Psoas muscle (tissue), 8 donors: Measurements from ENCODE around the gene NCDN. TPM values are rescaled to one million over a fixed set of nuclear protein-coding genes. Genes with fewer than 3 reads are reported as not detected.

Source experiments
- ATAC-seq, 4 donors: fragments of 200-7000 bp; cut with Tn5 transposase; one replicate each; pipeline ENCODE4 v1.9.1; 2020; ENCODE audit warnings: moderate library complexity in 3 of 4, mild to moderate bottlenecking in 2 of 4
- DNase-seq, 2 donors: peaks; one replicate each; pipeline ENCODE4 v3.0.0-alpha.2; 2020
- H3K27ac ChIP-seq: fragments of 200-600 bp; one replicate; pipeline ENCODE4 v1.8.0; 2022
- H3K27me3 ChIP-seq, 3 donors: fragments of 200-600 bp in 1 of 3; one replicate each; pipeline versions ENCODE4 v1.6.1 to v1.8.0; 2013 to 2022; ENCODE audit warnings: low read length in 2 of 3, mild to moderate bottlenecking in 2 of 3, moderate library complexity in 1 of 3; ENCODE audit not compliant: insufficient read depth in 3 of 3
- H3K36me3 ChIP-seq, 2 donors: fragments of 200-600 bp in 1 of 2; one replicate each; pipeline versions ENCODE4 v1.6.1 to v1.8.0; 2013 to 2022; ENCODE audit warnings: low read depth in 1 of 2, mild to moderate bottlenecking in 1 of 2, moderate library complexity in 1 of 2; ENCODE audit not compliant: insufficient read depth in 1 of 2
- H3K4me1 ChIP-seq: fragments of 200-600 bp; one replicate; pipeline ENCODE4 v1.8.0; 2022
- H3K4me3 ChIP-seq: fragments of 200-600 bp; one replicate; pipeline ENCODE4 v1.8.0; 2022; ENCODE audit warnings: mild to moderate bottlenecking
- H3K9me3 ChIP-seq: fragments of 200-600 bp; one replicate; pipeline ENCODE4 v1.8.0; 2022
- CTCF ChIP-seq: fragments of 200-600 bp; IDR thresholded peaks from one replicate; pipeline ENCODE4 v1.8.0; 2022; ENCODE audit warnings: antibody characterized with exemption
- WGBS, 3 donors: extraction: QIAGEN DNeasy Blood & Tissue Kit; methylation state at CpG; one replicate each; pipeline versions ENCODE4 v1.1.6 to v1.1.7; 2013; 5-methylcytosine and 5-hydroxymethylcytosine counted together
- intact Hi-C, 2 donors: fragments of 100-400 bp; cut with DNase I; formaldehyde crosslinking; loops; one replicate each; pipeline versions ENCODE4 v1.11.0 to v1.14.2; 2022
- polyA plus RNA-seq, 3 donors: library from polyadenylated mRNA; stranded (reverse); fragments of 200-250 nt; gene quantifications; one replicate each; pipeline ENCODE4 v1.2.3, GENCODE V29; 2013
- total RNA-seq, 4 donors: library from RNA; stranded (reverse); fragmentation: NEBNext Ultra II Directional in 2 of 4; extraction: Animal tissue kit (Norgen Biotek cat#: 25700) in 2 of 4; gene quantifications; one replicate each; pipeline versions ENCODE4 v1.2.1 to v1.2.4, GENCODE V29; 2021 to 2023
- donor health status: healthy with polysubstance abuse.
- donor health status: DM: no; HTN: no; CAD: no; lungs with moderate emphysema.
- donor health status: Bipolar disorder and iron deficiency.
- donor health status: healthy.
- donor health status: DM: yes; HTN: yes; CAD: no.
- donor health status: DM: no; HTN: no; CAD: no.
- donor health status: DM: no; HTN: no; CAD: no.
- donor health status: DM: yes; HTN: yes; CAD: no.

NCDN gene
- total and polyA plus RNA-seq, 7 donors: 6.8 to 23.1 (median 13.9) TPM

- Histone ChIP-seq H3K27me3 (no peaks in the 10 kb centered on the region), H3K4me1 (no peaks in the 10 kb centered on the region), H3K27ac (no peak overlapping the region), H3K36me3 (no peaks in the 10 kb centered on the region), H3K4me3 (no peak overlapping the region), H3K9me3 (no peaks in the 10 kb centered on the region)
- intact Hi-C loops: no loop called here
- DNase-seq (no peak), ATAC-seq (no peak)
- 79 to 88% (median 82%) methylated on average over 7 of the region's 7 CpGs for WGBS, 3 donors
- no peak for TF ChIP-seq CTCF
These were observed 29.2 kb downstream of the NCDN start for GRCh38 chr1:35586808-35587207.

- DNase-seq: no peak
These were observed 30.1 kb downstream of the NCDN start for GRCh38 chr1:35587736-35588135.

GRCh38 chr1:35588197-35588910 lies 30.8 kb downstream of the NCDN start:
- DNase-seq (no peak), ATAC-seq (no peak)
- intact Hi-C loops: no loop called here
- Histone ChIP-seq H3K4me3 (no peak overlapping the region), H3K4me1 (no peaks in the 10 kb centered on the region), H3K27me3 (no peaks in the 10 kb centered on the region), H3K27ac (no peak overlapping the region), H3K9me3 (no peaks in the 10 kb centered on the region), H3K36me3 (no peaks in the 10 kb centered on the region)
- WGBS, 3 donors: 60 to 69% (median 68%) methylated on average over 21 of the region's 21 CpGs
- no peak for TF ChIP-seq CTCF

More at GRCh38 chr1:35587736-35588135, 30.1 kb downstream of the NCDN start:
- Histone ChIP-seq H3K4me1 (no peaks in the 10 kb centered on the region), H3K27ac (no peak overlapping the region), H3K27me3 (no peaks in the 10 kb centered on the region), H3K9me3 (no peaks in the 10 kb centered on the region), H3K4me3 (no peak overlapping the region), H3K36me3 (no peaks in the 10 kb centered on the region)
- WGBS, 3 donors: 73 to 78% (median 77%) methylated on average over 6 of the region's 6 CpGs
- no peak for TF ChIP-seq CTCF
- no peak for ATAC-seq
- intact Hi-C loops: no loop called here

GRCh38 chr1:35589516-35590427 lies 32.2 kb downstream of the NCDN start:
- Histone ChIP-seq H3K4me3 (no peak overlapping the region), H3K27ac (no peak overlapping the region), H3K36me3 (no peaks in the 10 kb centered on the region), H3K27me3 (no peaks in the 10 kb centered on the region), H3K9me3 (no peaks in the 10 kb centered on the region), H3K4me1 (no peaks in the 10 kb centered on the region)
- intact Hi-C loops: no loop called here
- ATAC-seq (no peak), DNase-seq (no peak)
- TF ChIP-seq CTCF: no peak
- WGBS, 3 donors: 93 to 96% (median 94%) methylated on average over 15 of the region's 15 CpGs
